Mesendoderm (in vitro differentiated cells): ENCODE measurements around the gene HMGCS1.
"Not testable (repeated sequence)": the region's sequence is repeated elsewhere in the genome, so short reads cannot be mapped to it uniquely, and the experiment has no call there.

Experiments used
- DNase-seq: peaks from one replicate; pipeline ENCODE4 v3.0.0; 2013
- H2AK5ac ChIP-seq: 2 replicates; pipeline ENCODE4 v1.6.1; 2013; ENCODE audit warnings: low read length, inconsistent platforms
- H2BK120ac ChIP-seq: 2 replicates; pipeline ENCODE4 v1.6.1; 2013; ENCODE audit warnings: low read depth, mild to moderate bottlenecking, low read length, moderate library complexity, mixed read lengths
- H2BK15ac ChIP-seq: replicated peaks from 2 replicates; pipeline ENCODE4 v1.6.1; 2013; ENCODE audit warnings: low read depth, mild to moderate bottlenecking, moderate library complexity
- H2BK5ac ChIP-seq: 2 replicates; pipeline ENCODE4 v1.6.1; 2013; ENCODE audit warnings: low read length, inconsistent platforms
- H3K18ac ChIP-seq: 2 replicates; pipeline ENCODE4 v1.6.1; 2013; ENCODE audit warnings: mild to moderate bottlenecking, low read length, mixed read lengths
- H3K23ac ChIP-seq: one replicate; pipeline ENCODE4 v1.6.1; 2013; ENCODE audit warnings: low read length
- H3K27ac ChIP-seq: 2 replicates; pipeline ENCODE4 v1.5.1; 2013; ENCODE audit warnings: low read depth, mild to moderate bottlenecking, inconsistent platforms, low read length, moderate library complexity
- H3K27me3 ChIP-seq: 2 replicates; pipeline ENCODE4 v1.6.1; 2013; ENCODE audit warnings: low read length, control low read depth, mild to moderate bottlenecking, inconsistent platforms; ENCODE audit not compliant: insufficient read depth, poor library complexity
- H3K36me3 ChIP-seq: 2 replicates; pipeline ENCODE4 v1.6.1; 2013; ENCODE audit warnings: low read length, inconsistent platforms; ENCODE audit not compliant: control insufficient read depth, insufficient read depth
- H3K4ac ChIP-seq: one replicate; pipeline ENCODE4 v1.6.1; 2013; ENCODE audit warnings: low read depth, mild to moderate bottlenecking, low read length, moderate library complexity
- H3K4me1 ChIP-seq: 2 replicates; pipeline ENCODE4 v1.6.1; 2013; ENCODE audit warnings: low read depth, low read length, inconsistent platforms; ENCODE audit not compliant: control insufficient read depth
- H3K4me2 ChIP-seq: 2 replicates; pipeline ENCODE4 v1.6.1; 2013; ENCODE audit warnings: low read length
- H3K4me3 ChIP-seq: 2 replicates; pipeline ENCODE4 v1.5.1; 2013; ENCODE audit warnings: mild to moderate bottlenecking, low read length
- H3K56ac ChIP-seq: one replicate; pipeline ENCODE4 v1.6.1; 2013; ENCODE audit warnings: low read length
- H3K79me1 ChIP-seq: 2 replicates; pipeline ENCODE4 v1.6.1; 2013; ENCODE audit warnings: low read length, inconsistent platforms
- H3K79me2 ChIP-seq: 2 replicates; pipeline ENCODE4 v1.6.1; 2013; ENCODE audit warnings: mild to moderate bottlenecking, low read length; ENCODE audit not compliant: control insufficient read depth, insufficient read depth
- H3K9ac ChIP-seq: 2 replicates; pipeline ENCODE4 v1.6.1; 2013; ENCODE audit warnings: low read length, inconsistent platforms
- H4K5ac ChIP-seq: one replicate; pipeline ENCODE4 v1.6.1; 2013; ENCODE audit warnings: low read length
- H4K8ac ChIP-seq: one replicate; pipeline ENCODE4 v1.6.1; 2013; ENCODE audit warnings: low read depth, mild to moderate bottlenecking, control low read depth, low read length, moderate library complexity
- WGBS: extraction: QIAGEN DNeasy Blood & Tissue Kit; methylation state at CpG from one replicate; pipeline ENCODE4 v1.1.7; 2013; ENCODE audit warnings: low lambda C conversion rate, missing lambda C conversion rate; ENCODE audit not compliant: insufficient coverage; ENCODE audit errors: extremely low coverage; 5-methylcytosine and 5-hydroxymethylcytosine counted together

Gene HMGCS1

GRCh38 chr5:43270645-43271044 lies 42.6 kb downstream of the HMGCS1 start:
- H3K4ac ChIP-seq: no peak overlapping the region
- H3K4me1 ChIP-seq: no peaks in the 10 kb centered on the region
- no peak overlapping the region for H3K56ac ChIP-seq
- no peaks in the 10 kb centered on the region for H3K79me1 ChIP-seq
- no peak overlapping the region for H2BK5ac ChIP-seq
- no peak overlapping the region for H2BK120ac ChIP-seq
- no CpG with 5 or more reads among the region's 1 CpG for WGBS
- H2BK15ac ChIP-seq: no peak overlapping the region
- no peak overlapping the region for H3K18ac ChIP-seq
- no peak overlapping the region for H2AK5ac ChIP-seq
- H3K27me3 ChIP-seq: no peaks in the 10 kb centered on the region
- no peak for DNase-seq
- H3K4me2 ChIP-seq: no peak overlapping the region
- H3K4me3 ChIP-seq: no peak overlapping the region
- no peak overlapping the region for H3K23ac ChIP-seq
- H3K36me3 ChIP-seq: no peaks in the 10 kb centered on the region
- no peak overlapping the region for H4K5ac ChIP-seq
- no peaks in the 10 kb centered on the region for H3K79me2 ChIP-seq
- H4K8ac ChIP-seq: no peak overlapping the region
- H3K9ac ChIP-seq: no peak overlapping the region
- H3K27ac ChIP-seq: no peak overlapping the region

GRCh38 chr5:43268188-43268820 lies 44.9 kb downstream of the HMGCS1 start:
- Histone ChIP-seq H3K4me2 (no peak overlapping the region), H3K56ac (peak overlapping the region; percentile 42), H4K8ac (no peak overlapping the region), H3K4me3 (no peak overlapping the region), H3K27me3 (no peaks in the 10 kb centered on the region), H3K18ac (no peak overlapping the region), H3K4ac (no peak overlapping the region), H3K9ac (no peak overlapping the region), H3K4me1 (no peaks in the 10 kb centered on the region), H2AK5ac (no peak overlapping the region), H3K23ac (no peak overlapping the region), H2BK15ac (no peak overlapping the region), H3K79me2 (no peaks in the 10 kb centered on the region), H3K36me3 (no peaks in the 10 kb centered on the region), H3K27ac (no peak overlapping the region), H2BK5ac (no peak overlapping the region), H2BK120ac (no peak overlapping the region), H3K79me1 (no peaks in the 10 kb centered on the region), H4K5ac (no peak overlapping the region)
- no CpG with 5 or more reads among the region's 1 CpG for WGBS
- peak; percentile 22 for DNase-seq

- H3K36me3 ChIP-seq, H3K9ac ChIP-seq, H2AK5ac ChIP-seq, H2BK120ac ChIP-seq, H3K18ac ChIP-seq, H2BK5ac ChIP-seq, H3K23ac ChIP-seq, H4K8ac ChIP-seq, H3K4me3 ChIP-seq, H3K4ac ChIP-seq, DNase-seq, H3K79me2 ChIP-seq, H3K4me1 ChIP-seq, H3K27me3 ChIP-seq, H3K79me1 ChIP-seq, H3K56ac ChIP-seq, H2BK15ac ChIP-seq, H3K27ac ChIP-seq, H3K4me2 ChIP-seq, H4K5ac ChIP-seq: not testable (repeated sequence)
- no CpG with 5 or more reads among the region's 2 CpGs for WGBS
These were observed 50.9 kb downstream of the HMGCS1 start for GRCh38 chr5:43262269-43262668.

- Histone ChIP-seq H3K56ac (no peak overlapping the region), H4K8ac (no peak overlapping the region), H3K9ac (no peak overlapping the region), H4K5ac (no peak overlapping the region), H3K79me1 (no peaks in the 10 kb centered on the region), H3K4ac (no peak overlapping the region), H3K27ac (no peak overlapping the region), H2AK5ac (no peak overlapping the region), H3K4me3 (no peak overlapping the region), H2BK15ac (no peak overlapping the region), H3K23ac (no peak overlapping the region), H3K36me3 (no peaks in the 10 kb centered on the region), H3K18ac (no peak overlapping the region), H3K4me2 (no peak overlapping the region), H2BK5ac (no peak overlapping the region), H2BK120ac (no peak overlapping the region), H3K27me3 (peaks cover 2% of the 10 kb centered on the region), H3K79me2 (no peaks in the 10 kb centered on the region), H3K4me1 (no peaks in the 10 kb centered on the region)
- no peak for DNase-seq
- WGBS: no CpG with 5 or more reads among the region's 1 CpG
These were observed 55.1 kb downstream of the HMGCS1 start for GRCh38 chr5:43258116-43258515.

- H2BK120ac ChIP-seq: no peak overlapping the region
- H4K8ac ChIP-seq: no peak overlapping the region
- no peak overlapping the region for H3K27ac ChIP-seq
- H3K4me1 ChIP-seq: no peaks in the 10 kb centered on the region
- DNase-seq: no peak
- H3K79me2 ChIP-seq: no peaks in the 10 kb centered on the region
- WGBS: no CpG with 5 or more reads among the region's 2 CpGs
- H3K79me1 ChIP-seq: no peaks in the 10 kb centered on the region
- no peak overlapping the region for H3K4me3 ChIP-seq
- no peak overlapping the region for H3K4me2 ChIP-seq
- peaks cover 2% of the 10 kb centered on the region for H3K27me3 ChIP-seq
- H3K23ac ChIP-seq: no peak overlapping the region
- no peak overlapping the region for H4K5ac ChIP-seq
- H3K18ac ChIP-seq: no peak overlapping the region
- H2BK15ac ChIP-seq: no peak overlapping the region
- H3K36me3 ChIP-seq: no peaks in the 10 kb centered on the region
- H3K4ac ChIP-seq: no peak overlapping the region
- no peak overlapping the region for H2AK5ac ChIP-seq
- no peak overlapping the region for H3K9ac ChIP-seq
- H2BK5ac ChIP-seq: no peak overlapping the region
- no peak overlapping the region for H3K56ac ChIP-seq
These were observed 56.8 kb downstream of the HMGCS1 start for GRCh38 chr5:43256261-43256966.
